Loucy (cell line): ENCODE data around the gene MPRIP.

Experiments used
- CTCF ChIP-seq: fragments of 200-600 bp; sonication (generic); conservative IDR thresholded peaks from 2 replicates; pipeline ENCODE4 v1.5.1; 2014; ENCODE audit warnings: mild to moderate bottlenecking, antibody characterized with exemption, low read length
- EZH2phosphoT487 ChIP-seq: fragments of 200-600 bp; IDR thresholded peaks from 2 replicates; pipeline ENCODE4 v1.6.1; 2018; ENCODE audit warnings: antibody characterized with exemption, mild to moderate bottlenecking, moderate library complexity, borderline replicate concordance

GRCh38 chr17:17207998-17208397 lies 165.7 kb downstream of the MPRIP start:
- no peak for TF ChIP-seq CTCF
- TF ChIP-seq EZH2phosphoT487: no peak
